Endodermal cell (in vitro differentiated cells): ENCODE data around the gene LILRA2. TPM values are rescaled to one million over a fixed set of nuclear protein-coding genes. Genes with fewer than 3 reads are reported as not detected.
"Not testable (repeated sequence)": the region's sequence is repeated elsewhere in the genome, so short reads cannot be mapped to it uniquely, and the experiment has no call there.

Experiments
- DNase-seq: peaks from one replicate; pipeline ENCODE4 v3.0.0-alpha.2; 2017
- H3K27ac ChIP-seq: 2 replicates; pipeline ENCODE4 v1.5.1; 2013; ENCODE audit warnings: mild to moderate bottlenecking, low read depth, low read length, moderate library complexity
- H3K27me3 ChIP-seq: 2 replicates; pipeline ENCODE4 v1.6.1; 2013; ENCODE audit warnings: mild to moderate bottlenecking, low read length, moderate library complexity; ENCODE audit not compliant: insufficient read depth, control insufficient read depth, poor library complexity, severe bottlenecking
- H3K36me3 ChIP-seq: 2 replicates; pipeline ENCODE4 v1.7.0; 2013; ENCODE audit warnings: mild to moderate bottlenecking, low read length, moderate library complexity; ENCODE audit not compliant: control insufficient read depth, insufficient read depth
- H3K4me1 ChIP-seq: one replicate; pipeline ENCODE4 v1.7.0; 2013; ENCODE audit warnings: low read length; ENCODE audit not compliant: control insufficient read depth, insufficient read depth
- H3K4me3 ChIP-seq: 2 replicates; pipeline ENCODE4 v1.5.1; 2013; ENCODE audit warnings: mild to moderate bottlenecking, low read length, moderate library complexity
- H3K9ac ChIP-seq: 2 replicates; pipeline ENCODE4 v1.6.1; 2013; ENCODE audit warnings: mild to moderate bottlenecking, low read length, moderate library complexity; ENCODE audit not compliant: poor library complexity, severe bottlenecking; ENCODE audit errors: extremely low read depth
- H3K9me3 ChIP-seq: 2 replicates; pipeline ENCODE4 v1.6.1; 2013; ENCODE audit warnings: mild to moderate bottlenecking, low read length, moderate library complexity; ENCODE audit not compliant: control insufficient read depth
- H3K27ac Mint-ChIP-seq: 2 replicates; pipeline ENCODE4 v1.8.0; 2020; ENCODE audit warnings: mixed read lengths
- H3K27me3 Mint-ChIP-seq: 2 replicates; pipeline ENCODE4 v1.8.0; 2021; ENCODE audit warnings: mild to moderate bottlenecking, mixed read lengths; ENCODE audit not compliant: insufficient read depth
- H3K36me3 Mint-ChIP-seq: 2 replicates; pipeline ENCODE4 v1.8.0; 2020; ENCODE audit warnings: low read depth, mixed read lengths
- H3K4me1 Mint-ChIP-seq: 2 replicates; pipeline ENCODE4 v1.8.0; 2020; ENCODE audit warnings: mixed read lengths
- H3K4me3 Mint-ChIP-seq: 2 replicates; pipeline ENCODE4 v1.8.0; 2020; ENCODE audit warnings: mild to moderate bottlenecking, moderate library complexity, mixed read lengths
- H3K9me3 Mint-ChIP-seq: 2 replicates; pipeline ENCODE4 v1.8.0; 2020; ENCODE audit warnings: mild to moderate bottlenecking, mixed read lengths
- WGBS, 2 experiments: methylation state at CpG; one replicate each; pipeline versions ENCODE4 v1.1.5 to v1.1.7; 2013; ENCODE audit warnings: missing lambda C conversion rate in 2 of 2, mixed read lengths in 1 of 2; ENCODE audit not compliant: insufficient coverage in 1 of 2, insufficient read length in 1 of 2; 5-methylcytosine and 5-hydroxymethylcytosine counted together
- total RNA-seq, 2 donors: library from RNA; stranded (reverse); fragmentation: NEBNext Ultra II Directional in 1 of 2; extraction: Animal tissue kit (Norgen Biotek cat#: 25700) in 1 of 2; gene quantifications; 2 replicates in 1 of 2; 3 replicates in 1 of 2; pipeline ENCODE4 v1.2.1, GENCODE V29; 2021
- TF ChIP-seq, protein P1 (sequence below): fragments of 200-600 bp; sonication (generic); conservative IDR thresholded peaks from 2 replicates; pipeline ENCODE4 v1.5.0; 2021; ENCODE audit warnings: antibody characterized with exemption, mild to moderate bottlenecking

LILRA2 gene
- total RNA-seq, 2 donors from 2014 or later: not detected

DNA sequence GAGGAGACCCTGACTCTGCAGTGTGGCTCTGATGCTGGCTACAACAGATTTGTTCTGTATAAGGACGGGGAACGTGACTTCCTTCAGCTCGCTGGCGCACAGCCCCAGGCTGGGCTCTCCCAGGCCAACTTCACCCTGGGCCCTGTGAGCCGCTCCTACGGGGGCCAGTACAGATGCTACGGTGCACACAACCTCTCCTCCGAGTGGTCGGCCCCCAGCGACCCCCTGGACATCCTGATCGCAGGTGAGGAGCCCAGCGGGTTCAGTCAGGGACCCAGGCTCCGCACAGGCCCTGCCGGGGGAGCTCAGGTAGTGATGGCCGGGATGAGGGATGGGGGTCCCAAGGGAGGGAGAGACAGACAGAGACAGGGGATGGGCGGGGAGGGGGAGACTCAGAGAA lies 58.9 kb downstream of the LILRA2 start:
- H3K27me3 ChIP-seq, H3K4me1 Mint-ChIP-seq, H3K4me3 ChIP-seq, H3K27ac ChIP-seq, H3K9ac ChIP-seq, H3K4me3 Mint-ChIP-seq, H3K27ac Mint-ChIP-seq, DNase-seq, H3K27me3 Mint-ChIP-seq, H3K4me1 ChIP-seq, H3K36me3 ChIP-seq, H3K36me3 Mint-ChIP-seq: not testable (repeated sequence)
- peaks cover 94% of the 10 kb centered on the region for H3K9me3 Mint-ChIP-seq
- peaks cover 24% of the 10 kb centered on the region for H3K9me3 ChIP-seq
- WGBS, 2 experiments: 82 to 90% methylated on average over 8 to 16 of the region's 16 CpGs

DNA sequence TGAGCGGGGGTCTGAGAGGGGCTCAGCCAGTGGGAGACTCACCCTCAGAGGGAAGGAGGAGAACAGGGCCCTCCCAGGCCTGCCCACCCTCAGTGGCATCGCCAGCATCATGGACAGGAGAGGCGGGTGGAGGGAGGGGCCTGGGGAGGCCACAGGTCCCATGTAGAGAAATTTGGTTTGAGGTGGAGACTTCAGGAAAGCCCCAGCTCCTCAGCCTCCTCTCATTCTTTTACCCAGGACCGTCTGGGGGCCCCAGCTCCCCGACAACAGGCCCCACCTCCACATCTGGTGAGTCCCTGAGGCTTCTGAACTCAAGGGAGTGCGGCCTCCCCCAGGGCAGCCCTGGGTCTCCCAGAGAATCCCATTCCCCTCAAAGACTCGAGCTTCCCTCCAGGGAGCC lies 59.8 kb downstream of the LILRA2 start:
- TF ChIP-seq, protein P1, sequence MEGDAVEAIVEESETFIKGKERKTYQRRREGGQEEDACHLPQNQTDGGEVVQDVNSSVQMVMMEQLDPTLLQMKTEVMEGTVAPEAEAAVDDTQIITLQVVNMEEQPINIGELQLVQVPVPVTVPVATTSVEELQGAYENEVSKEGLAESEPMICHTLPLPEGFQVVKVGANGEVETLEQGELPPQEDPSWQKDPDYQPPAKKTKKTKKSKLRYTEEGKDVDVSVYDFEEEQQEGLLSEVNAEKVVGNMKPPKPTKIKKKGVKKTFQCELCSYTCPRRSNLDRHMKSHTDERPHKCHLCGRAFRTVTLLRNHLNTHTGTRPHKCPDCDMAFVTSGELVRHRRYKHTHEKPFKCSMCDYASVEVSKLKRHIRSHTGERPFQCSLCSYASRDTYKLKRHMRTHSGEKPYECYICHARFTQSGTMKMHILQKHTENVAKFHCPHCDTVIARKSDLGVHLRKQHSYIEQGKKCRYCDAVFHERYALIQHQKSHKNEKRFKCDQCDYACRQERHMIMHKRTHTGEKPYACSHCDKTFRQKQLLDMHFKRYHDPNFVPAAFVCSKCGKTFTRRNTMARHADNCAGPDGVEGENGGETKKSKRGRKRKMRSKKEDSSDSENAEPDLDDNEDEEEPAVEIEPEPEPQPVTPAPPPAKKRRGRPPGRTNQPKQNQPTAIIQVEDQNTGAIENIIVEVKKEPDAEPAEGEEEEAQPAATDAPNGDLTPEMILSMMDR: no peak
- H3K4me3 Mint-ChIP-seq: no peak overlapping the region
- H3K27ac Mint-ChIP-seq: no peak overlapping the region
- no peak overlapping the region for H3K27ac ChIP-seq
- no peaks in the 10 kb centered on the region for H3K4me1 ChIP-seq
- no peak for DNase-seq
- H3K9ac ChIP-seq: no peak overlapping the region
- H3K9me3 ChIP-seq: peaks cover 16% of the 10 kb centered on the region
- no peaks in the 10 kb centered on the region for H3K27me3 Mint-ChIP-seq
- no peaks in the 10 kb centered on the region for H3K4me1 Mint-ChIP-seq
- peaks cover 91% of the 10 kb centered on the region for H3K9me3 Mint-ChIP-seq
- WGBS, 2 experiments: 72 to 80% methylated on average over 1 to 6 of the region's 7 CpGs
- no peaks in the 10 kb centered on the region for H3K36me3 ChIP-seq
- no peak overlapping the region for H3K4me3 ChIP-seq
- no peaks in the 10 kb centered on the region for H3K36me3 Mint-ChIP-seq
- H3K27me3 ChIP-seq: no peaks in the 10 kb centered on the region

GRCh38 chr19:54636081-54636480 lies 62.5 kb downstream of the LILRA2 start:
- H3K9me3 ChIP-seq: peaks cover 22% of the 10 kb centered on the region
- not testable (repeated sequence) for H3K36me3 Mint-ChIP-seq, H3K27ac Mint-ChIP-seq, H3K27ac ChIP-seq, DNase-seq, H3K27me3 Mint-ChIP-seq, H3K4me1 Mint-ChIP-seq, H3K36me3 ChIP-seq, H3K4me1 ChIP-seq, H3K4me3 Mint-ChIP-seq, H3K27me3 ChIP-seq, H3K9ac ChIP-seq, H3K4me3 ChIP-seq
- WGBS, 2 experiments: 70 to 79% methylated on average over 9 to 12 of the region's 12 CpGs
- H3K9me3 Mint-ChIP-seq: peaks cover 90% of the 10 kb centered on the region

DNA sequence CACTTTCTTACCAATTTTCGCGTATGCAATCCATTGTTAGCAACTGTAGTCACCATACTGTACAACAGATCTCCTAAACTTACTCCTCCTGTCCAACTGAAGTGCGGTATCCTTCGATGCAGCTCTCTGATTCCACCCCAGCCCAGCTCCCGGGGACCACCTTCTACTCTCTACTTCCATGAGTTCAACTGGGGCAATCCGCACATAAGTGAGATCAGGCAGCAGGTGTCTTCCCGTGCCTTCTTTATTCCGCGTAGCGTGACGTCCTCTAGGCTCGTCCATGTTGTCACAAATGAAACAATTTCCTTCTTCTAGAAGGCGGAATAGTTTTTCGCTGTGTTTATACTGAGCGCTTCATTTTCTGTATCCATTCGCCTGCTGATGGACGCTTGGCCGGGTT lies 65.1 kb downstream of the LILRA2 start:
- H3K27ac ChIP-seq: no peak overlapping the region
- no peak overlapping the region for H3K4me3 Mint-ChIP-seq
- H3K4me1 Mint-ChIP-seq: no peaks in the 10 kb centered on the region
- 83 to 87% methylated on average over 17 to 18 of the region's 18 CpGs for WGBS, 2 experiments
- no peaks in the 10 kb centered on the region for H3K36me3 ChIP-seq
- no peaks in the 10 kb centered on the region for H3K27me3 Mint-ChIP-seq
- peaks cover 38% of the 10 kb centered on the region for H3K9me3 ChIP-seq
- no peaks in the 10 kb centered on the region for H3K27me3 ChIP-seq
- DNase-seq: no peak
- H3K4me3 ChIP-seq: no peak overlapping the region
- no peak overlapping the region for H3K9ac ChIP-seq
- H3K27ac Mint-ChIP-seq: no peak overlapping the region
- no peaks in the 10 kb centered on the region for H3K4me1 ChIP-seq
- no peaks in the 10 kb centered on the region for H3K36me3 Mint-ChIP-seq
- TF ChIP-seq, protein P1: no peak
- peaks cover 89% of the 10 kb centered on the region for H3K9me3 Mint-ChIP-seq

Other genes with a start within 250 kb of the LILRA2 start
- not detected for gene LILRA4, start 234.6 kb upstream of the LILRA2 start, total RNA-seq
- gene LAIR1, start 208.9 kb upstream of the LILRA2 start, total RNA-seq: not detected
- gene TTYH1, start 158.3 kb upstream of the LILRA2 start, total RNA-seq: 1 to 10 TPM; 1.0 to 2.0 TPM
- gene LENG8, start 124.6 kb upstream of the LILRA2 start, total RNA-seq: 100 to 1,000 TPM; 139 to 171 TPM
- 1 to 10 TPM; 2.5 to 3.5 TPM for gene LENG9, start 110.0 kb upstream of the LILRA2 start, total RNA-seq
- gene CDC42EP5, start 100.5 kb upstream of the LILRA2 start, total RNA-seq: under 1 TPM in 1 of 2 donors, not detected in 1; 0.49 TPM
- not detected for gene LAIR2, start 71.0 kb upstream of the LILRA2 start, total RNA-seq
- gene LILRA1, start 19.8 kb downstream of the LILRA2 start, total RNA-seq: not detected
- gene LILRB1, start 56.7 kb downstream of the LILRA2 start, total RNA-seq: not detected
- not detected for gene LILRB4, start 89.2 kb downstream of the LILRA2 start, total RNA-seq
- gene KIR3DL3, start 150.7 kb downstream of the LILRA2 start, total RNA-seq: not detected
- gene KIR2DL3, start 164.7 kb downstream of the LILRA2 start, total RNA-seq: not detected
- gene KIR2DL1, start 196.0 kb downstream of the LILRA2 start, total RNA-seq: not detected
- not detected for gene KIR2DL4, start 229.8 kb downstream of the LILRA2 start, total RNA-seq
- gene KIR3DL1, start 242.7 kb downstream of the LILRA2 start, total RNA-seq: not detected